GM19023 (cell line): ENCODE measurements around the gene EME2.
"Not testable (repeated sequence)": the region's sequence is repeated elsewhere in the genome, so short reads cannot be mapped to it uniquely, and the experiment has no call there.

ENCODE experiments used
- ATAC-seq: cut with Tn5 transposase; IDR thresholded peaks from one replicate; pipeline ENCODE4 v1.9.1; 2021; ENCODE audit warnings: mild to moderate bottlenecking, moderate library complexity; ENCODE audit not compliant: unreplicated experiment

The EME2 gene

GRCh38 chr16:1790611-1791255 is 18.1 kb downstream of the EME2 start:
- no peak for ATAC-seq

GRCh38 chr16:1791256-1791942 is 18.8 kb downstream of the EME2 start:
- no peak for ATAC-seq

- no peak for ATAC-seq
These were observed 19.6 kb downstream of the EME2 start for GRCh38 chr16:1791943-1792812.

GRCh38 chr16:1792836-1793577 is 20.4 kb downstream of the EME2 start:
- no peak for ATAC-seq

- no peak for ATAC-seq
These were observed 21.1 kb downstream of the EME2 start, which contains the start of gene IGFALS for GRCh38 chr16:1793578-1794220. Gene IGFALS (minus strand): TSS chr16:1793705. CDS start chr16:1793652, 53 bp downstream.

GRCh38 chr16:1794221-1794871 is 21.7 kb downstream of the EME2 start:
- no peak for ATAC-seq

- ATAC-seq, result no peak
These were observed 22.5 kb downstream of the EME2 start for GRCh38 chr16:1794908-1795666.

- ATAC-seq, result not testable (repeated sequence)
These were observed 26.7 kb downstream of the EME2 start for GRCh38 chr16:1799263-1799662.

GRCh38 chr16:1800701-1801100 is 28.1 kb downstream of the EME2 start:
- ATAC-seq, result no peak

GRCh38 chr16:1807626-1808025 is 35.0 kb downstream of the EME2 start:
- no peak for ATAC-seq

GRCh38 chr16:1808691-1809090 is 36.1 kb downstream of the EME2 start:
- ATAC-seq, result no peak

- ATAC-seq, result no peak
These were observed 36.7 kb downstream of the EME2 start for GRCh38 chr16:1809281-1809801.

- no peak for ATAC-seq
These were observed 37.5 kb downstream of the EME2 start for GRCh38 chr16:1810106-1810505.

GRCh38 chr16:1810536-1810935 is 37.9 kb downstream of the EME2 start:
- no peak for ATAC-seq

GRCh38 chr16:1812732-1813163 is 40.1 kb downstream of the EME2 start:
- no peak for ATAC-seq

GRCh38 chr16:1815461-1815860 is 42.9 kb downstream of the EME2 start:
- no peak for ATAC-seq

GRCh38 chr16:1816396-1817275 is 44.0 kb downstream of the EME2 start:
- ATAC-seq, result no peak

- ATAC-seq, result no peak
These were observed 44.6 kb downstream of the EME2 start for GRCh38 chr16:1817276-1817589.
